ENCODE measurements around the gene NTS.

NTS gene, protein sequence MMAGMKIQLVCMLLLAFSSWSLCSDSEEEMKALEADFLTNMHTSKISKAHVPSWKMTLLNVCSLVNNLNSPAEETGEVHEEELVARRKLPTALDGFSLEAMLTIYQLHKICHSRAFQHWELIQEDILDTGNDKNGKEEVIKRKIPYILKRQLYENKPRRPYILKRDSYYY

DNA sequence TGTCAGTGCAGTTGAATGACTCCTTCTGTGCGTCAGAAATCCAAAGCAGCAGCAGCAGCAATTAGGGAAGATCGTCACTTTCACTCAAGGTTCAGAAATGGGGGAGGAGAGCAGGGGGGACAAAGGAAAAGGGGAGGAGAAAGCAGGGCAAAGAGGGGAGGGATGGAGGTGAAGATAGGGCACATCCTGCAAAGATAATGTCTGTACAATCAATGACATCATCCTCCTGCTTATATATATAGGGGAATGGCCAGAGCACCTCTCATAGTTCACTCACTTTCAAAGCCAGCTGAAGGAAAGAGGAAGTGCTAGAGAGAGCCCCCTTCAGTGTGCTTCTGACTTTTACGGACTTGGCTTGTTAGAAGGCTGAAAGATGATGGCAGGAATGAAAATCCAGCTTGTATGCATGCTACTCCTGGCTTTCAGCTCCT is at the start of gene NTS:
TSS of gene NTS (plus strand) at position 265 of the 431 bp plus-strand sequence. CDS start at position 374, 109 bp downstream.
- DNase-seq (ENCODE audit: extremely low read depth, low read depth) = no peak
- TF ChIP-seq, protein P1, sequence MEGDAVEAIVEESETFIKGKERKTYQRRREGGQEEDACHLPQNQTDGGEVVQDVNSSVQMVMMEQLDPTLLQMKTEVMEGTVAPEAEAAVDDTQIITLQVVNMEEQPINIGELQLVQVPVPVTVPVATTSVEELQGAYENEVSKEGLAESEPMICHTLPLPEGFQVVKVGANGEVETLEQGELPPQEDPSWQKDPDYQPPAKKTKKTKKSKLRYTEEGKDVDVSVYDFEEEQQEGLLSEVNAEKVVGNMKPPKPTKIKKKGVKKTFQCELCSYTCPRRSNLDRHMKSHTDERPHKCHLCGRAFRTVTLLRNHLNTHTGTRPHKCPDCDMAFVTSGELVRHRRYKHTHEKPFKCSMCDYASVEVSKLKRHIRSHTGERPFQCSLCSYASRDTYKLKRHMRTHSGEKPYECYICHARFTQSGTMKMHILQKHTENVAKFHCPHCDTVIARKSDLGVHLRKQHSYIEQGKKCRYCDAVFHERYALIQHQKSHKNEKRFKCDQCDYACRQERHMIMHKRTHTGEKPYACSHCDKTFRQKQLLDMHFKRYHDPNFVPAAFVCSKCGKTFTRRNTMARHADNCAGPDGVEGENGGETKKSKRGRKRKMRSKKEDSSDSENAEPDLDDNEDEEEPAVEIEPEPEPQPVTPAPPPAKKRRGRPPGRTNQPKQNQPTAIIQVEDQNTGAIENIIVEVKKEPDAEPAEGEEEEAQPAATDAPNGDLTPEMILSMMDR (IDR thresholded peaks at IDR 0.05; ENCODE audit: low read depth, low read length) = no peak

DNA sequence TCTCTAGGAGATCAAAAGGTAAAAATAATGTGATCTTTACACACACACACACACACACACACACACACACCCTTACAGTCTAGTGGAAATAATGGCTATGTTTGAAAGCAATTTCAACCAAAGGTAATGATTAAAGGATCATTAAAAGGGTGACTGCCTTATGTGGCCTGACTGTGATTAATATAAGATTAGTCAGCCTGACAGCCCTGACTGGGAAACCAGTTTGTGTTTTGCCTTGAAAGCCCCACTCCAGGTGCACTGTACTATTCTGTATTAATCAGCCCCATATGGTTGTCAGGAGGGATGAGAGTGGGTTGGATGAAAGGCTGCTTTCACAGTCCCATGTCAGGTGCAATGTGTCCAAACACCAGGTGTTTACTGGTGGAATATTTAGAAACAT is 48.3 kb upstream of the NTS start:
- TF ChIP-seq, protein P1 (IDR thresholded peaks at IDR 0.05; ENCODE audit: low read depth, low read length) = no peak
- DNase-seq (ENCODE audit: extremely low read depth, low read depth) = no peak

DNA sequence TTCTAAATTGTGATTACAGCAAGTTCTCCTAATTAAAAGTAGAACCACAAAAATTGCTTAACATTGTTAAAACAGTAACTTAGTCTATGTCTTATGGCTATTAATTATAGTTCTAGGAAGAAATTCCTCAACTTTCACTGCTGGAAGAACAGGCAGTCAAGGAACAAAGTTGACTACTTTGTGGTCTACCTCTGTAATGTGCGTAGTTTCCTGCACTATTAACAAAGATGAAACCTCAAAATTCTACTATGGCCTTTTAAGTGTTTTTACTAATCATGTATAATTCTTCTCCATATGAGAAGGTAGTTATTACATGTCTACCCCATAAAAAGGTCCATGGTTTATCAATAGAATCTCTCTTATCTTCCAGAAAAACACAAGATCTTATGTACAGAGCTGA is 45.5 kb upstream of the NTS start:
- TF ChIP-seq, protein P1 (IDR thresholded peaks at IDR 0.05; ENCODE audit: low read depth, low read length) = no peak
- no peak for DNase-seq (ENCODE audit: extremely low read depth, low read depth)

DNA sequence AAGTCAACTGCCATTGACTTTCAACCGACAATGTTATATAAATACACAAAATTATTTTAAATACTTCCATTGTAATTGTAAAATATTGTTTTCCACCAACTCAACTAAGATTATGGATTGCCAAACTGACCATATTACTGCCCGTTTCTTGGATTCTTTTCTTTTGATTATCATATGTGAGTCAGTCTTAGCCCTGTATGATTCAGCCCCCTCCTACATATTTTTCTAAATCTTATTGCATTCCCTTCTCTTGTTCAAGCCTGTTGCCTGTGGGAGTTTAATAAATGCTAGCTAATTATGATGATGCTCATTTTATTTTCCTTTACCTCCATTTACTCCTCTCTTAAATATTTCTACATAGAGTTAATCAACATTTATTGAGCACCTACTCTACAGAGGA is 44.7 kb upstream of the NTS start:
- TF ChIP-seq, protein P1 (IDR thresholded peaks at IDR 0.05; ENCODE audit: low read depth, low read length) = no peak
- no peak for DNase-seq (ENCODE audit: extremely low read depth, low read depth)

DNA sequence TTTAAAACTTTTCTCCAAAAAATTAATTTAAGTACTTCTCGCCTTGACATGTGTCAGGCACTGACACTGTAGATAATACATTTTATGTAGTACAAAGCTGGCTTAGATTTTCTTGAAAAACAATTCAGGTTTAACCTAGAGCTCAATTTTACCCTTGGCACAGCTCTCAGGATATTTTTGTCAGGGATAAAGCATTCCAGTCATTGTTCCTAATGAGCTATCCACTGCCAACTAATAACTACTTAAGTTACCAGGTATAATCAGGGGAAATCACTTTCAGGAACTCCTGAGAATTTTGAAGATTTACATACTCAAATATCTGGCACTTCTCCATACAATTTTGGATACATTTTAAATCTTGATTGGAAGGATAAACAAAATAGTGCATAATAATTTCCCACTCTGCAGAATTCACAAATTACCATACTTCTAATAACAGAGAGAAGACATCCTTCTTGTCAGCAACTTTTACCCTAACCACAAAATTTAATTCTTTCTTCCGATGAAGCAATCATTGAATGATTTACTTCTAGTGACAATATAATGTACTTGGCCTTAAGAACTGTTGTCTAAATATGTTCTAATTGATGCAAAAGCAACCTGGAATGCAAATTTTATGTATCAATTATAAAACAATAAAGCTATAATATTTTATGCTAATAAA is 42.6 kb upstream of the NTS start:
- DNase-seq (ENCODE audit: extremely low read depth, low read depth) = no peak
- TF ChIP-seq, protein P1 (IDR thresholded peaks at IDR 0.05; ENCODE audit: low read depth, low read length) = no peak

DNA sequence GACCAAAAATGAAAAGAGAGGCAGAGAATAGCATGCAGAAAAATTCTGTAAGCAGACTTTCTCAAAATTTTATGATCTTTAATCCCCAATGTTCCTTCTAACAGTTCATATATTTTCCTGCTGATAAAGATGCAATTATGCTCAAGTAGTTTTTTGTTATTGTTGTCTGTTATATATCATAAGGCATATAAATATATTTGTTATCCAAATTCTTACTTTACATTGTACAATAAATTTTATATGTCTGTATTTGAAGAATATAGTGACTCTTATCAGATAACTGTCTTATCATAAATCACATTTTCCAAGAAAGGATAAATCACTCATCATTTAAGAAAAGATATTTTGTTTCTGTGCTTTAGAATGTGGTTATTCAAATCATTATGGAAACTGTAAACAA is 40.5 kb upstream of the NTS start:
- TF ChIP-seq, protein P1 (IDR thresholded peaks at IDR 0.05; ENCODE audit: low read depth, low read length) = no peak
- no peak for DNase-seq (ENCODE audit: extremely low read depth, low read depth)

DNA sequence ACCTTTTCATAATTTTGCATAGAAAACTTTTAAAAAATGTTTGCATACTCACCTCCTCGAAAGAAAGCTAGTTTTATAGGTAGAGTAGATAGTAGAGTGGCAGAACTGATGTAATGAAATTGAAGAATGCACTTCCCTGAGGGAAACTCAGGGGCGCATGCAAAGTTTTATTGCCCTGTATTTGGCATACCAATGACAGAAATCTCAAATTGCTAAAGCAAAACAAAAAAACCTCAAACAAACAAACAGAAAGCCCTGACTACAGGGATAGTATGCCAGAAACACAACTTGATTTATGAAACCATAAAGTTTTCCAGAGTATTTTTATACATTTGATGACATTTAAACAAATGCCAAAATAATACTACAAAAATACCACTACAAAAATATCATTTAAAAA is 39.7 kb upstream of the NTS start:
- no peak for DNase-seq (ENCODE audit: extremely low read depth, low read depth)
- TF ChIP-seq, protein P1 (IDR thresholded peaks at IDR 0.05; ENCODE audit: low read depth, low read length) = no peak

Measured in AG09319 (cell line).